OCI-LY3 (cell line): Measurements from ENCODE around the gene CTSO.

Experiments used
- H2AFZ ChIP-seq: fragments of 200-600, 300-600 bp; shearing (Covaris generic); 2 replicates; pipeline ENCODE4 v1.6.0; 2014; ENCODE audit warnings: antibody characterized with exemption, low read depth, low read length
- H3K27ac ChIP-seq: fragments of 200-600, 300-600 bp; sonication (generic); 2 replicates; pipeline ENCODE4 v1.5.1; 2014; ENCODE audit warnings: mild to moderate bottlenecking, low read length, moderate library complexity, mixed read lengths
- H3K27me3 ChIP-seq: fragments of 200-600, 300-600 bp; sonication (generic); 2 replicates; pipeline ENCODE4 v1.6.1; 2014; ENCODE audit warnings: low read depth, low read length, mixed read lengths
- H3K36me3 ChIP-seq: fragments of 200-600, 300-600 bp; sonication (generic); replicated peaks from 2 replicates; pipeline ENCODE3; 2014; ENCODE audit warnings: low read depth, low read length, mixed read lengths
- H3K4me1 ChIP-seq: fragments of 300-600, 200-600 bp; sonication (generic); 2 replicates; pipeline ENCODE4 v1.6.1; 2014; ENCODE audit warnings: low read length, mixed read lengths
- H3K4me2 ChIP-seq: fragments of 200-600, 300-600 bp; sonication (generic); 2 replicates; pipeline ENCODE4 v1.6.1; 2014; ENCODE audit warnings: low read length, mixed read lengths
- H3K4me3 ChIP-seq: fragments of 300-600, 200-600 bp; sonication (generic); 2 replicates; pipeline ENCODE4 v1.5.1; 2014; ENCODE audit warnings: antibody characterized with exemption, mild to moderate bottlenecking, low read length, moderate library complexity
- H3K79me2 ChIP-seq: fragments of 300-600, 200-600 bp; shearing (Covaris generic); 2 replicates; pipeline ENCODE4 v1.6.1; 2014; ENCODE audit warnings: mild to moderate bottlenecking, low read length, mixed read lengths
- H3K9ac ChIP-seq: fragments of 300-600, 200-600 bp; shearing (Covaris generic); 2 replicates; pipeline ENCODE4 v1.6.0; 2014; ENCODE audit warnings: mild to moderate bottlenecking, low read length, moderate library complexity
- H3K9me3 ChIP-seq: fragments of 200-600, 300-600 bp; shearing (Covaris generic); 2 replicates; pipeline ENCODE4 v1.6.1; 2014; ENCODE audit warnings: low read length, mixed read lengths; ENCODE audit not compliant: insufficient read depth
- H4K20me1 ChIP-seq: fragments of 200-600, 300-600 bp; sonication (generic); 2 replicates; pipeline ENCODE4 v1.6.1; 2016; ENCODE audit warnings: low read length, mixed read lengths; ENCODE audit not compliant: insufficient read depth
- CTCF ChIP-seq: fragments of 200-600, 300-600 bp; sonication (generic); IDR thresholded peaks from 2 replicates; pipeline ENCODE4 v1.5.1; 2014; ENCODE audit warnings: antibody characterized with exemption, low read length, low read depth
- EZH2phosphoT487 ChIP-seq: fragments of 200-600 bp; shearing (Covaris generic); IDR thresholded peaks from 2 replicates; pipeline ENCODE4 v1.6.1; 2018; ENCODE audit warnings: antibody characterized with exemption, mixed run types, low read depth

Gene CTSO

GRCh38 chr4:155889946-155890345, 63.7 kb downstream of the CTSO start:
- H3K27me3 ChIP-seq: no peaks in the 10 kb centered on the region
- no peak overlapping the region for H3K4me3 ChIP-seq
- H3K9me3 ChIP-seq: no peaks in the 10 kb centered on the region
- TF ChIP-seq CTCF: no peak
- peak overlapping the region; percentile 5; the same call in 1 of the 2 replicates for H3K27ac ChIP-seq
- no peaks in the 10 kb centered on the region for H3K79me2 ChIP-seq
- no peak overlapping the region for H3K9ac ChIP-seq
- no peaks in the 10 kb centered on the region for H3K36me3 ChIP-seq
- H3K4me1 ChIP-seq: peaks cover 17% of the 10 kb centered on the region
- H2AFZ ChIP-seq: no peak overlapping the region
- H3K4me2 ChIP-seq: peak overlapping the region; percentile 38
- no peaks in the 10 kb centered on the region for H4K20me1 ChIP-seq

- no peaks in the 10 kb centered on the region for H4K20me1 ChIP-seq
- TF ChIP-seq EZH2phosphoT487 (no peak), CTCF (no peak)
- H3K4me1 ChIP-seq: peaks cover 17% of the 10 kb centered on the region
- no peaks in the 10 kb centered on the region for H3K27me3 ChIP-seq
- H3K27ac ChIP-seq: peak overlapping the region; percentile 15; the same call in 1 of the 2 replicates
- H3K36me3 ChIP-seq: no peaks in the 10 kb centered on the region
- H3K79me2 ChIP-seq: no peaks in the 10 kb centered on the region
- H2AFZ ChIP-seq: no peak overlapping the region
- H3K9me3 ChIP-seq: no peaks in the 10 kb centered on the region
- peak overlapping the region; percentile 38 for H3K4me2 ChIP-seq
- H3K4me3 ChIP-seq: no peak overlapping the region
- H3K9ac ChIP-seq: no peak overlapping the region
Observed at GRCh38 chr4:155889031-155889793, 64.5 kb downstream of the CTSO start.

- no peaks in the 10 kb centered on the region for H3K9me3 ChIP-seq
- no peak overlapping the region for H3K4me3 ChIP-seq
- H3K36me3 ChIP-seq: no peaks in the 10 kb centered on the region
- no peak overlapping the region for H3K27ac ChIP-seq
- H3K9ac ChIP-seq: no peak overlapping the region
- no peak overlapping the region for H2AFZ ChIP-seq
- TF ChIP-seq EZH2phosphoT487 (no peak), CTCF (no peak)
- H3K4me1 ChIP-seq: peaks cover 24% of the 10 kb centered on the region
- no peaks in the 10 kb centered on the region for H3K79me2 ChIP-seq
- H3K27me3 ChIP-seq: no peaks in the 10 kb centered on the region
- H3K4me2 ChIP-seq: no peak overlapping the region
- H4K20me1 ChIP-seq: no peaks in the 10 kb centered on the region
Observed at GRCh38 chr4:155887847-155888570, 65.7 kb downstream of the CTSO start.

GRCh38 chr4:155887045-155887444, 66.6 kb downstream of the CTSO start:
- no peak for TF ChIP-seq CTCF
- no peak for TF ChIP-seq EZH2phosphoT487
- Histone ChIP-seq H3K79me2 (no peaks in the 10 kb centered on the region), H3K27me3 (no peaks in the 10 kb centered on the region), H3K9ac (no peak overlapping the region), H3K4me2 (no peak overlapping the region), H3K27ac (no peak overlapping the region), H4K20me1 (no peaks in the 10 kb centered on the region), H3K4me3 (no peak overlapping the region), H2AFZ (no peak overlapping the region), H3K4me1 (peaks cover 24% of the 10 kb centered on the region), H3K9me3 (no peaks in the 10 kb centered on the region), H3K36me3 (no peaks in the 10 kb centered on the region)
